GM12891 (cell line): ENCODE data around the gene TARS2. TPM values are rescaled to one million over a fixed set of nuclear protein-coding genes. Genes with fewer than 3 reads are reported as not detected.

Experiments used
- DNase-seq: peaks from one replicate; pipeline ENCODE4 v3.0.0; 2011; ENCODE audit warnings: low spot score; ENCODE audit not compliant: insufficient read length
- FAIRE-seq: peaks from 2 replicates; lab custom pipeline; 2011; peaks lifted over from hg19 to GRCh38; lab: Jason Lieb, UNC
- PAX5 ChIP-seq: IDR thresholded peaks from 2 replicates; pipeline ENCODE4 v1.6.1; 2011; ENCODE audit warnings: low read length, moderate library complexity, mild to moderate bottlenecking; ENCODE audit not compliant: insufficient read depth, severe bottlenecking
- POLR2A ChIP-seq: IDR thresholded peaks from 2 replicates; pipeline ENCODE4 v1.6.1; 2011; ENCODE audit warnings: low read depth, low read length, control low read depth
- POLR2AphosphoS5 ChIP-seq: IDR thresholded peaks from 2 replicates; pipeline ENCODE4 v1.6.1; 2011; ENCODE audit warnings: low read depth, low read length, control low read depth
- POU2F2 ChIP-seq: IDR thresholded peaks from 2 replicates; pipeline ENCODE4 v1.6.1; 2011; ENCODE audit warnings: low read depth, mild to moderate bottlenecking, control low read depth, low read length, moderate library complexity
- SPI1 ChIP-seq: IDR thresholded peaks from 2 replicates; pipeline ENCODE4 v1.6.1; 2011; ENCODE audit warnings: low read depth, low read length, control low read depth
- TAF1 ChIP-seq: IDR thresholded peaks from 2 replicates; pipeline ENCODE4 v1.6.1; 2011; ENCODE audit warnings: low read depth, low read length, control low read depth
- polyA plus RNA-seq: library from polyadenylated mRNA; unstranded; fragments of >200 nt; gene quantifications from one replicate; pipeline ENCODE4 v1.2.1, GENCODE V29; 2012; ENCODE audit warnings: low read depth, missing spikeins, inconsistent platforms; ENCODE audit not compliant: missing spikeins

The TARS2 gene
- polyA plus RNA-seq: 27.7 TPM

- DNase-seq (peak; percentile 76), FAIRE-seq (peak; percentile 97)
- TF ChIP-seq TAF1: peak; percentile 96
- TF ChIP-seq POU2F2: peak; percentile 92
- TF ChIP-seq SPI1: no peak; the same call in 1 of the 2 replicates
- peak; percentile 96 for TF ChIP-seq POLR2AphosphoS5
- peak; percentile 96 for TF ChIP-seq POLR2A
Measured at GRCh38 chr1:150486966-150487762, at the start of gene TARS2. TARS2 (plus strand) TSS chr1:150487419; CDS start chr1:150487451, 32 bp downstream.

GRCh38 chr1:150441121-150441520, 46.1 kb upstream of the TARS2 start:
- no peak for TF ChIP-seq SPI1
- no peak for TF ChIP-seq PAX5
- TF ChIP-seq POLR2A: no peak
- no peak for TF ChIP-seq TAF1
- TF ChIP-seq POU2F2: no peak
- TF ChIP-seq POLR2AphosphoS5: no peak
- DNase-seq: no peak
- FAIRE-seq: no peak

GRCh38 chr1:150444232-150444631, 43.0 kb upstream of the TARS2 start:
- DNase-seq (no peak), FAIRE-seq (no peak)
- TF ChIP-seq TAF1: no peak
- TF ChIP-seq POU2F2: no peak
- TF ChIP-seq SPI1: no peak
- no peak for TF ChIP-seq POLR2A
- no peak for TF ChIP-seq PAX5

- no peak for DNase-seq
- TF ChIP-seq POLR2A (no peak), POLR2AphosphoS5 (no peak), SPI1 (no peak), PAX5 (no peak), TAF1 (no peak), POU2F2 (no peak)
- no peak for FAIRE-seq
Measured at GRCh38 chr1:150456146-150456647, 31.0 kb upstream of the TARS2 start.

GRCh38 chr1:150464422-150464826, 22.8 kb upstream of the TARS2 start:
- DNase-seq (peak; percentile 60), FAIRE-seq (peak; percentile 79)
- TF ChIP-seq POLR2A (no peak), POLR2AphosphoS5 (no peak), SPI1 (no peak), POU2F2 (no peak), PAX5 (no peak)

GRCh38 chr1:150466964-150467363, 20.3 kb upstream of the TARS2 start:
- DNase-seq (no peak), FAIRE-seq (no peak)
- TF ChIP-seq TAF1: no peak
- TF ChIP-seq POLR2A: no peak

- TF ChIP-seq POU2F2: no peak
- TF ChIP-seq PAX5: no peak
- no peak for TF ChIP-seq TAF1
- TF ChIP-seq POLR2A: no peak
- TF ChIP-seq POLR2AphosphoS5: no peak
- no peak for TF ChIP-seq SPI1
- FAIRE-seq (no peak), DNase-seq (no peak)
Measured at GRCh38 chr1:150469291-150469690, 17.9 kb upstream of the TARS2 start.

GRCh38 chr1:150472601-150473200, 14.5 kb upstream of the TARS2 start:
- FAIRE-seq (no peak), DNase-seq (no peak)
- TF ChIP-seq POLR2AphosphoS5 (no peak), TAF1 (no peak), SPI1 (no peak), POLR2A (no peak)

GRCh38 chr1:150473659-150474058, 13.6 kb upstream of the TARS2 start:
- DNase-seq: no peak
- TF ChIP-seq POU2F2: no peak
- TF ChIP-seq POLR2A: no peak
- no peak for TF ChIP-seq POLR2AphosphoS5
- no peak for TF ChIP-seq SPI1
- TF ChIP-seq PAX5: no peak
- TF ChIP-seq TAF1: no peak
- FAIRE-seq: no peak

- no peak for TF ChIP-seq POU2F2
- TF ChIP-seq SPI1: no peak
- no peak for TF ChIP-seq POLR2AphosphoS5
- TF ChIP-seq TAF1: no peak
- no peak for TF ChIP-seq POLR2A
- no peak for TF ChIP-seq PAX5
- DNase-seq (no peak), FAIRE-seq (no peak)
Measured at GRCh38 chr1:150474869-150475268, 12.3 kb upstream of the TARS2 start.
